ENCODE data around the gene GNG7. TPM values are rescaled to one million over a fixed set of nuclear protein-coding genes. Genes with fewer than 3 reads are reported as not detected.
"Not testable (repeated sequence)": the region's sequence is repeated elsewhere in the genome, so short reads cannot be mapped to it uniquely, and the experiment has no call there.

Gene GNG7
- total and polyA plus RNA-seq, 8 donors, result 4.0 to 8.8 (median 6.0) TPM

DNA sequence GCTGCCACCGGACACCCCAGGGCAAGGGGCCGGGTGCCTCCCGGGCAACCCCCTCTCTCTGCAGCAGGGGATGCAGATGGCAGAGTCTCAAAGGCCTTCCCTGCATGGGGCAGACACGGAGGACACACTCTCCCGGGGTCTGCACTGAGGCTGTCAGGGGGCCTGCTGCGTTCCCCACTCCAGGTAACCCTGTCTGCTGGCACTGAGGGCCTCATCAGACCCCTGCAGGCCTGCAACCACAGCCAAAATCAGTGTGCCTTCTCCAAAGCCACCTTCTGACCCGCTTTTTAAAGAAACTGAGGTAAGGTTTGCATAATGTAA, 93.9 kb downstream of the GNG7 start:
- Histone ChIP-seq H3K27ac (no peak overlapping the region), H3K4me1 (peaks cover 0 to 7% (median 4%) of the 10 kb centered on the region in 3 donors), H3K36me3 (no peaks in the 10 kb centered on the region), H3K9me3 (no peaks in the 10 kb centered on the region), H3K27me3 (no peaks in the 10 kb centered on the region), H3K4me3 (no peak overlapping the region)
- ATAC-seq (no peak), FAIRE-seq (no peak), DNase-seq (peak in 2 of 6 donors; percentile 5 to 45)
- intact Hi-C loops (cut with DNase I), result no loop called here
- 80 to 88% methylated on average over 7 of the region's 7 CpGs for WGBS, 2 donors
- TF ChIP-seq, protein P1, sequence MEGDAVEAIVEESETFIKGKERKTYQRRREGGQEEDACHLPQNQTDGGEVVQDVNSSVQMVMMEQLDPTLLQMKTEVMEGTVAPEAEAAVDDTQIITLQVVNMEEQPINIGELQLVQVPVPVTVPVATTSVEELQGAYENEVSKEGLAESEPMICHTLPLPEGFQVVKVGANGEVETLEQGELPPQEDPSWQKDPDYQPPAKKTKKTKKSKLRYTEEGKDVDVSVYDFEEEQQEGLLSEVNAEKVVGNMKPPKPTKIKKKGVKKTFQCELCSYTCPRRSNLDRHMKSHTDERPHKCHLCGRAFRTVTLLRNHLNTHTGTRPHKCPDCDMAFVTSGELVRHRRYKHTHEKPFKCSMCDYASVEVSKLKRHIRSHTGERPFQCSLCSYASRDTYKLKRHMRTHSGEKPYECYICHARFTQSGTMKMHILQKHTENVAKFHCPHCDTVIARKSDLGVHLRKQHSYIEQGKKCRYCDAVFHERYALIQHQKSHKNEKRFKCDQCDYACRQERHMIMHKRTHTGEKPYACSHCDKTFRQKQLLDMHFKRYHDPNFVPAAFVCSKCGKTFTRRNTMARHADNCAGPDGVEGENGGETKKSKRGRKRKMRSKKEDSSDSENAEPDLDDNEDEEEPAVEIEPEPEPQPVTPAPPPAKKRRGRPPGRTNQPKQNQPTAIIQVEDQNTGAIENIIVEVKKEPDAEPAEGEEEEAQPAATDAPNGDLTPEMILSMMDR (IDR thresholded peaks at IDR 0.05), result no peak

DNA sequence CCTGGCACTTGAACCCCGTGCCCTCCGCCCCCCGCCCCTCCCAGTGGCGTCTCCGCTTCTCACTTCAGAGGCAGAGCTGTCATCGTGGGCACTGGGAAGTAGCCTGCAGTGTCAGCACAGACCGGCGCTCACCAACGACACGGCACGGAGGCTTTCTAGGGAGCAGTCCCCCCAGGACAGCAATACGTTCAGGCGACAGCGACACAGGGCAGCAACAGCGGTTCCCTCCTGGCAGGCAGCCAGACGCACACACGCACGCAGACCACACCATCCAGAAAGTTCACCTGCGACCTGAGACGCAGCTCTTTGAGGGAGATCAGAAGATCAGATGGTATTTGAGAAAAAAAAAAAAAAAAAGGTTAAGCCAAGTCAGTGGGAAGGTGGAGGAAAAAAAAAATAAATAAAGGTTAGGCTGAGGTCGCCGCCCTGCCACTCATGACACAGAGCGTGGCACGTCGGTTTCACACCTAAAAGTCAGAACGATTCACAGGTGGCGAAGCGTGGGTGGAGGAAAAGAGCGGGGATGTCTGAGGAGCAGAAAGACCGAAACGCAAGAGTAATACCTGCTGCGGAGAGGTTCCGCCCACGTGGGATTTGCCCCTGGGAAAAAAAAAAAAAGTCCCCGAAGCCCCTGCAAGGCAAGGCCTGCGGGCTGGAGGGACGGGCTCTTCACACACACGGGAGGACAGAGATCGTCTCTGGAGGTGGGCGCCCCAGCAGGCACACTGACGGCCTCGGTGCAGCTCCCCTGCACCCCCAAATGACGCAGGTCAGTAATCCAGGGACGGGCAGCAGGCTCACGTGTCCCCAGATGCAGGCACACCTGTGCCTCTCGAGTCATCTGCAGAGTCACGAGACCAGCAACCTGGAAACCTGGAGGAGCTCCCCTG, 94.5 kb downstream of the GNG7 start:
- no peak for FAIRE-seq
- TF ChIP-seq, protein P1 (IDR thresholded peaks at IDR 0.05), result no peak
- H3K4me3 ChIP-seq, result no peak overlapping the region

DNA sequence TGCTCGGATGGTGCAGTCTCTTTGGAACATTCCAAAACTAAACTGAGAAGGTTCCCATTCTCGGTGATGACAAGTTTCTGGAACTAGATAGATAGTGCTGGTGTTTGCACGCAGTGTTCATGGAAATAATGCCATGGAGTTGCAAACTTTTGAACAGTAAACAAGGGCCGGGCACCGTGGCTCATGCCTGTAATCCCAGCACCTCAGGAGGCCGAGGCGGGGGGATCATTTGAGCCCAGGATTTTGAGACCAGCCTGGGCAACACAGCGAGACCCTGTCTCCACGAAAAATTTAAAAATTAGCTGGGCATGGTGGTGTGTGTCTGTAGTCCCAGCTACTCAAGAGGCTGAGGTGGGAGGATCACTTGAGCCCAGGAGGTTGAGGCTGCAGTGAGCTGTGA, 95.7 kb downstream of the GNG7 start:
- H3K27ac ChIP-seq; H3K4me3 ChIP-seq; H3K27me3 ChIP-seq; intact Hi-C loops (cut with DNase I); H3K36me3 ChIP-seq; FAIRE-seq; ATAC-seq; H3K9me3 ChIP-seq: not testable (repeated sequence)
- peak in 1 of 6 donors; percentile 9 for DNase-seq
- peaks cover 0 to 19% (median 4%) of the 10 kb centered on the region in 3 donors for H3K4me1 ChIP-seq
- WGBS, 2 donors, result 77 to 92% methylated on average over 9 of the region's 9 CpGs

More for the DNA sequence above, 94.5 kb downstream of the GNG7 start:
- ATAC-seq, result no peak
- intact Hi-C loops (cut with DNase I), result no loop called here
- peaks cover 0 to 10% (median 4%) of the 10 kb centered on the region in 3 donors for H3K4me1 ChIP-seq
- H3K9me3 ChIP-seq, result no peaks in the 10 kb centered on the region
- DNase-seq, result peak in 3 of 6 donors; percentile 42 to 58 (median 55)
- H3K36me3 ChIP-seq, result no peaks in the 10 kb centered on the region
- H3K27me3 ChIP-seq, result no peaks in the 10 kb centered on the region
- 79 to 80% methylated on average over 47 of the region's 47 CpGs for WGBS, 2 donors
- H3K27ac ChIP-seq, result no peak overlapping the region

DNA sequence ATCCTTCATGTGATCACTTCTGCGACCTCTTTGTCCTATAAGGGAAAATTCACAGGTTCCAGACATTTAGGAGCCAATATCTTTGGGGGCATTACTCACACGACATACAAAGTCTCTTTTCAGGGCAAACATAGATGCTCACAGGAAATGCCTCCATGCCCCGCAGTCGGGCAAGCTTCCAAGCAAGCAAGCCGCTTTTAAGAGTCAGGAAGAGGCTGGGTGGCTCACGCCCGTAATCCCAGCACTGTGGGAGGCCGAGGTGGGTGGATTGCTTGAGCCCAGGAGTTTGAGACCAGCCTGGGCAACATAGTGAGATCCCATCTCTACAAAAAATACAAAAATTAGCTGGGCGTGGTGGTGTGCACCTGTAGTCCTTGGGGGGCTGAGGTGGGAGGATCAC, 96.6 kb downstream of the GNG7 start:
- H3K4me1 ChIP-seq, result peaks cover 0 to 15% (median 4%) of the 10 kb centered on the region in 3 donors
- peak in 2 of 6 donors; percentile 11 to 37 for DNase-seq
- H3K4me3 ChIP-seq; FAIRE-seq; H3K27me3 ChIP-seq; H3K27ac ChIP-seq; H3K36me3 ChIP-seq; intact Hi-C loops (cut with DNase I); H3K9me3 ChIP-seq; ATAC-seq: not testable (repeated sequence)
- WGBS, 2 donors, result 89 to 91% methylated on average over 9 of the region's 9 CpGs

DNA sequence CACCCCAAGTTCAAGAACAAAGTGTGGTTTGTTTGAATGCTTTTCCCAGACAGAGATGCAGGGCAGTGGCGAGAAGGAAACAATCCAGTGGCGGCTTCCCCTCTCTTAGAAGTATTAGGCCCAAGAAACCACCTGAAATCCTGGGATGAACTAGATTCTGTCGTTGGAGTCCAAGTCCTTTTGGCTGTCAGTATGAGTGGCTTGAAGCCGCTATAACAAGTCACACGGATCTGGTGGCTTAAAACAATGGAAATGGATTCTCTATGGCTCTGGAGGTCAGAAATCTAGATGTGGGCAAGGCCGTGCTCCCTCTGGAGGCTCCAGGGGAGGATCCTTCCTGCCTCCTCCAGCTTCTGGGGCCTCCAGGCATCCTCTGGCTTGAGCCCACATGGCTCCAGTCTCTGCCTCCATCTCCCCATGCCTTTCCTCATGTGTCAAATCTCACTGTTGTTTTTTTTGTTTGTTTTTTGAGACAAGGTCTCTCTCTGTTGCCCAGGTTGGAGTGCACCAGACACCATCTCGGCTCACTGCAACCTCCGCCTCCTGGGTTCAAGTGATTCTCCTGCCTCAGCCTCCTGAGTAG, 97.7 kb downstream of the GNG7 start:
- WGBS, 2 donors, result 95 to 96% methylated on average over 8 of the region's 8 CpGs
- TF ChIP-seq, protein P1 (IDR thresholded peaks at IDR 0.05), result no peak

More for the DNA sequence above, 97.7 kb downstream of the GNG7 start:
- H3K27ac ChIP-seq, result no peak overlapping the region
- FAIRE-seq, result no peak
- no peak overlapping the region for H3K4me3 ChIP-seq
- no peaks in the 10 kb centered on the region for H3K36me3 ChIP-seq
- ATAC-seq, result no peak
- H3K9me3 ChIP-seq, result no peaks in the 10 kb centered on the region
- peak in 1 of 6 donors; percentile 6 for DNase-seq
- intact Hi-C loops (cut with DNase I), result no loop called here
- H3K4me1 ChIP-seq, result peaks cover 0 to 12% (median 0%) of the 10 kb centered on the region in 3 donors
- H3K27me3 ChIP-seq, result no peaks in the 10 kb centered on the region

Data from pancreas (tissue), 10 donors.